ENCODE measurements around the gene NFYC. TPM values are rescaled to one million over a fixed set of nuclear protein-coding genes. Genes with fewer than 3 reads are reported as not detected.
"Not testable (repeated sequence)": the region's sequence is repeated elsewhere in the genome, so short reads cannot be mapped to it uniquely, and the experiment has no call there.

NFYC gene
- total RNA-seq, 1 experiment from 2014 or later, result 25.4 TPM

DNA sequence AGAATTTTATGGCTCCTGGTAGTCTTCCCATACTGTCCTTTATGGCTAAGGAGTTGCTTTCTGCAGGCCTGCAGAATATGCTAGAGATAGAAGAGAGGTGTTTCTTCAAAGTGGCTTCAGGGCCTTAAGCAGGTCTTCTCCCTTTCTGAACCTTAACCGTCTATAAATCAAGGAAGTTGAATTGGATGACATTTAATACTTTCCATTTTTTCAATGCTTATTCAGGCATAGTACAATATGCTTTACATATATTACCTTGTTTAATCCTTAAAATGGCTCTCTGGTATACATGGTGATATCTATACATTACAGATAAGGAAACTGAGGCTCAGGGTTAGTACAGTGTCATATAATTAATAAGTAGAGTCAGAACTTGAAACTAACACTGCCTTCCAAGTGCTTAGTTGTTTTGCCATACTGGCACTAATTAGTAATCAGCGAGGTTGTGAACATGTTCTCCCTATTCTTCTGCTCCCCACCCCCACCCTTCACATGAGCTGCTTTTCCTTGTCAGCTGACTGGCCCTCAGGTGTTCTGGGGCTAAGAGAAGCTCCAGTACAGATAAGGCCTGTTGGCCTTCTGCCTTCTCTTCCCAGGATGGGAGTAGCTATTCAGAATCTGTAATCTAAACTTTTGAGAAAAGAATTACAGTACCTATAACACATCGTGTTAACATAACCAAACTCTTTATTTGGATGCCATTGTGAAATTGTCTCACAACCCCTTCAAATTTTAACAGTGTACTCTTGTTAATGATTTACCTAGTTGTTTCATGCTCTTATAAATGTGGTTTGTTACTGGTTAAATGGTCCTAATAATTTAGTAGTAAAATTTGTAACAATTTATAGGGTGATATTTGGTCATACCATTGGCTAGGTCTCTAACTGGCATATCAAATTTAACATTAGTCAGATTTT, 13.6 kb downstream of the NFYC start:
- no peak for DNase-seq (ENCODE audit: extremely low read depth, low read depth)

DNA sequence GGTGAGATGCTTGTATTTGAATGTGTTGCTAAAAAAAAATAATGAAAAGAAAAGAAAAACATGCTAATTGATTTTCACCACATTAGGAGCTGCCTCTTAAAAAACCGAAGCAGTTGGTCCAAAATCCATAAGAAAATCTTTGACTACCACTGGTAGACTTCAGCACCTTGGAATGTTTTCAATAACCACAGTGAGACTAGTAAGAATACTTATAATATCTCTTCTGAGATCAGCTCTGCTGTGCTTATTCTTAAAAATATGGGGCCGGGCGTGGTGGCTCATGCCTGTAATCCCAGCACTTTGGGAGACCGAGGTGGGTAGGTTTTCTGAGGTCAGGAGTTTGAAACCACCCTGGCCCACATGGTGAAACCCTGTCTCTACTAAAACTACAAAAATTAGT, 15.1 kb downstream of the NFYC start:
- DNase-seq (ENCODE audit: extremely low read depth, low read depth), result no peak

- peak; percentile 44 for DNase-seq (ENCODE audit: extremely low read depth, low read depth)
These were observed 17.2 kb downstream of the NFYC start for GRCh38 chr1:40708750-40709099.

DNA sequence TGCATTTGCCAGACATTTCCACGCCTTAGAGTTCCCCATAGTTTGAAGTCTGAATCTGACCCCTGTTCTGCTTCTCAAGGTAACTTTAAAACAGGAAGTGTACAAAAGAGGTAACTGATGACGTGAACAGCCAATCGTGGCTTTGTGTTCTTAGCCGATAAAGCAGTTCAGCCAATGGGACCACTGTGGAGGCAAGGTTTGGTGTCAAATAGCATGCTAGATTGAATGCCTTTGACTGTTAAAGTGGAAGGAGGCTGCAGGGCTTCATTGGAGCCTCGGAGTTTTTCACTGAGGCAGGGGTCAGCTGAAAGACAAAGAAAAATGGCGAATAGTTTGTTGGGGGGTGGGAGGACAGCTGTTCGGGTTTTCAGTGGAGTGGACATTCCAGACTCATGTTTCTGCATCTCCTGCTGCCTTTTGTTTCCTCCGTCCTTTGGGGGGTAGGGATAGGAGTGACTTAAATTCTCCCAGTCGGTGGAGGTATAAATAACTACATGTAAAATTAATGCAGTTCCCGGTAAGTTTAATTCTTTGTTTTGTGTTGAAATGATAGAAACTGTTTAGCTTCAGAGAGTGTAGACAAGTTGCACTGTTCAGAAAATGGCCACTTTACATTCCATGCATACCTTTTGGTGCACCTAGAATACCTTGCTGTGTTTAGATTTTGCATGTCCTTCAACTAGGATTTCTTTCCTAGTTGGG, 17.7 kb downstream of the NFYC start:
- DNase-seq (ENCODE audit: extremely low read depth, low read depth), result peak; percentile 78

DNA sequence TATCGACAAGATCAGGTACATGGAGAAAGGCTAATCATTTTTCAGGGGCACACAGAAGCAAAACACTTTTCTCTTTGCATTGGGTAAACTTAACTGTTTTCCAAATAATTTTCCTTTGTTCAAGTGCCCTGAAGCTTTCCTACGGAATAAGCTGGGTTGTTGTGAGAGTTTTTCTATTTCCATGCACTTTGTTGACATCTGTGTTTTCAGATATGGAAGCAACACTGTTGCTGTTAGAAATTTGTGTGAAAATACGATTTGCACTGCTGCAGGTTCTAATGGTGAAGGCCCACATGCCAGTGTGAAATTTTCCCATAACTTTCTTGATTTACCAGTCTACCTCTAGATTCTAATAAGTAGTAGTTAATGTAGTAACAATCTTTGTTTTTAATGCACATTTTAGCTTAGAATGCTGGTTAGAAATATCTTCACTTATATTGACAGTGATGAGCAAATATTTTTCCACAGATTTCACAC, 18.3 kb downstream of the NFYC start:
- no peak for DNase-seq (ENCODE audit: extremely low read depth, low read depth)

GRCh38 chr1:40710581-40711315, 19.2 kb downstream of the NFYC start:
- DNase-seq (ENCODE audit: extremely low read depth, low read depth), result no peak

GRCh38 chr1:40711465-40712404, 20.2 kb downstream of the NFYC start:
- DNase-seq (ENCODE audit: extremely low read depth, low read depth), result no peak

DNA sequence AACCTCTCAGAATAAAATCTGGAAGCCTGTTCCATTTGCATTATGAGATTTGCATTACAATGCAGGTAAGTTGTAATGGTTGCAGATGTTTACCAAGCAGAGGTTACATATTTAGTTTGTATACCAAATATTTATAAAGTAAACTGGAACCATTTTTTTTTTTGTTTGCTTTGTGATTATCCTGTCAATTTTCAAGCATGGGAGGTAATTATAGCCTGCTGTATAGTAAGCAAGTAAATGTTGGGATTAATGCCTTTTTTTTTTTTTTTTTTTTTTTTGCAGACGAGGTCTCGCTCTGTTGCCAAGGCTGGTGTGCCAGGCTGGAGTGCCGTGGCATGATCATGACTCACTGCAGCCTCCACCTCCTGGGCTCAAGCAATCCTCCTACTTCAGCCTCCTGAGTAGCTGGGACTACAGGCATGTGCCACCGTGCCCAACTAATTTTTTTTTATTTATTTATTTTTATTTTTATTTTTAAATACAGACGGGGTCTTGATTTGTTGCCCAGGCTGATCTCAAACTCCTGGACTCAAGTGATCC, 21.0 kb downstream of the NFYC start:
- no peak for DNase-seq (ENCODE audit: extremely low read depth, low read depth)

GRCh38 chr1:40712997-40713396, 21.5 kb downstream of the NFYC start:
- DNase-seq (ENCODE audit: extremely low read depth, low read depth), result no peak

DNA sequence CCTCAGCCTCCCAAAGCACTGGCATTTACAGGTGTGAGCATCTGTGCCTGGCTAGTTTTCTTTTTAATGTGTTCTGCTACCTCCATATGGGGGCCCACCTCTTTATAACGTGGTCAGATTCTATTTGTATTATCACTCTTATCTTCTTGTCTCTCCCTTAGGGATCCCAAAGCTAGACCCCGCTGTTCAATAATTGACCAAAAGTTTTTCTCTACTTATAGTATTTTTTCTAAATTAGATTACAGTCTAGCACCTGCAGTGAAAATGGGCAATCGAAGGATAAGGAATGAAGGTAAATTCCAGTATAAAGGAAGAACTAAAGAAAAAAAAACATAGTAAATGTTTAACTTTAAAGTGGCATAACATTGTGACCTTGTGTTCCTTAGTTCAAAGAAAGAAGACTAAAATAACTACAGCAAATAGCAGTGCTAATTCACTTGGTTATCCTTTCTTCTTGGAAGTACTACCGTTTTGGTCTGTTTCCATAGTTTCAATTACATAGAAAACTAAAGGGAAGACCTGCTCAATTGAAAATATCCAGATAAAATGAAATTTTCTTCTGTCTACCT, 24.1 kb downstream of the NFYC start:
- no peak for DNase-seq (ENCODE audit: extremely low read depth, low read depth)

GRCh38 chr1:40717065-40717464, 25.6 kb downstream of the NFYC start:
- DNase-seq (ENCODE audit: extremely low read depth, low read depth), result no peak

GRCh38 chr1:40717955-40718354, 26.5 kb downstream of the NFYC start:
- no peak for DNase-seq (ENCODE audit: extremely low read depth, low read depth)

DNA sequence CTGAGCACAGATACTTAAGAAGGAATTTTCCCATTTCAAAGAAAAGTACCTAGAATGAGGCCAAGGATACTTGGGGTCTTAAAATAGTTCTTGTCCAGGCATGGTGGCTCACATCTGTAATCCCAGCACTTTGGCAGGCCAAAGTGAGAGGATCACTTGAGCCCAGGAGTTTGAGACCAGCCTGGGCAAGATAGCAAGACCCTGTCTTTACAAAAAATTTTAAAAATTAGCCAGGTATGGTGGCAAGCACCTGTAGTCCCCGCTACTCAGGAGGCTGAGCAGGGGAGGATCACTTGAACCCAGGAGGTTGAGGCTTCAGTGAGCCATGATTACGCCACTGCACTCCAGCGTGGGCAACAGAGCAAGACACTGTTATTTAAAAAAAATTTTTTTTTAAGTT, 29.0 kb downstream of the NFYC start:
- no peak for DNase-seq (ENCODE audit: extremely low read depth, low read depth)

DNA sequence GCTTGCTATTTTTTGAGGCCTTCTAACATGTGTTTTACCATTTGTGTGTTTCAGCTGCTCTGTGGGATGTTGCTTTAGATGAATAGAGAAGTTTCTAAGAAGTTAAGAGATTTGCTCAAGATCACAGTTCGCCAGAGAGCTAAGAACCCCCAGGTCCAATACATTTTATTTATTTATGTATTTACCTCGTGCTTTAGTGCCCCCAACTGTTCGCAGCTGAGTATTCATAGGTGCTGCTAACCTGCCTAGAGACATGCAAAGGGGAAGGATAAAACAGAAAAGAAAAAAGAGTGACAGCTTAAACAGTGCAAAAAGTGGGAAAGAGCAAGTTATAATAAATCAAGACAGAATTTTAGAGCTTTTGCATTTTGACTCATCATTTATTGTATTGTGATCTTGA, 31.1 kb downstream of the NFYC start:
- no peak for DNase-seq (ENCODE audit: extremely low read depth, low read depth)

DNA sequence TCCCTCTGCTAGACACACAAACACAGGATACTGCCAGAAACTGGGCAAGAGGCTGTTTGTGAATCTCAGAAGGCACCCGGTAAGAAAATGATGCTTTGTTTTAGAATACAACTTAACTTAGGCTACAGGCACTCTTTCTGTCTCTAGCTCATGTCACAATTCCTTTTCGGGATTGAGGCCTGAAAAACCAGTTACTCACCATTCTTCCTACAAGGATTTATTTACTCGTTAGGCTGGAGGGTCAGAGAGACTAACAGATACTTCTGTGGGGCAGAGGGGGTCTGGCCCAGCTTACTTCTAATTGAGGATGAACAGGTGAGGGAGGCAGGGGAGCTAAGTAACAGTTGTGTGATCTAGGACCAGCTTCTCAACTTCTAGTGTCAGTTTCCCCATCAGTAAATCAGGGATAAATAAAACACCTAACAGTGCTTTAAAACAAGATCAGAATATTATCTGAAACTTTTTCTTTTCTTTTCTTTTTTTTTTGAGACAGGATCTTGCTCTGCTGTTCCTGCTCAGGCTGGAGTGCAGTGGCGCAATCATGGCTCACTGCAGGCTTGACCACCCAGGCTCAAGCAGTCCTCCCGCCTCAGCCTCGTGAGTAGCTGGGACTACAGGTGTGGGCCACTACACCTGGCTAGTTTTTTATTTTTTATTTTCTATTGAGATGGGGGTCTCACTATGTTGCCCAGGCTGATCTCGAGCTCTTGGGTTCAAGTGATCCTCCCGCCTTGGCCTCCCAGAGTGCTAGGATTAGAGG, 31.9 kb downstream of the NFYC start:
- DNase-seq (ENCODE audit: extremely low read depth, low read depth), result no peak

GRCh38 chr1:40727662-40728061, 36.2 kb downstream of the NFYC start:
- DNase-seq (ENCODE audit: extremely low read depth, low read depth), result not testable (repeated sequence)

- DNase-seq (ENCODE audit: extremely low read depth, low read depth), result not testable (repeated sequence)
These were observed 37.9 kb downstream of the NFYC start for GRCh38 chr1:40729316-40729862.

DNA sequence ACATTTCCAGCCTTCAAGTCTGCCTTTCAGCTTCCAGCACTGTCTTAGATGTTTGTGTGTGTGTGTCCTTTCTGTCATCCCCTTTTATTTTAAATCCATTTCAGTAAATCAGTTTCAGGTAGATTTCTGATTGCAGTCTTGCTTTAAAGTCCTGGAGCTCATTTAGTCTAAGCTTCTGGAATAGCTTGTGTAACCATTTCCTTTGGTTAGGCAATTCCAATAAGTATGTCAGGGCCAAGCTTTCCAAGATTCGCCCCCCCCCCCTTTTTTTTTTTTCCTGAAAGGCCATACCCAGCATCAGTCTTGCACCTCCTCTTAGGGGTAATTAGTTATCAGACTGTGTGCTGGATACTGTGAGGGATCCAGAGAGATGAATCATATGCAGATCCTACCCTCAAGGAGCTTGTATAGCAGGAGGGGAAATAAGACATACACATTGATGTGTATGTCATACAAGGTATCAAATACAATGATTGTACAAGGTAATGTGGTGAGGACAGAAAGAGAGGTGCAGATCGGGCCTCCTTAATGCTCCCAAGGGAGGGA, 41.3 kb downstream of the NFYC start:
- no peak for DNase-seq (ENCODE audit: extremely low read depth, low read depth)

Measured in NCI-H460 (cell line).